G401 (cell line): ENCODE measurements around the gene NAA80. TPM values are rescaled to one million over a fixed set of nuclear protein-coding genes. Genes with fewer than 3 reads are reported as not detected.
A peak's percentile ranks its signal among the peaks of the same experiment; 100 is the strongest.
"Not testable (repeated sequence)": the region's sequence is repeated elsewhere in the genome, so short reads cannot be mapped to it uniquely, and the experiment has no call there.

ENCODE experiments used
- DNase-seq: peaks from one replicate; pipeline ENCODE4 v3.0.0-alpha.2; 2015; ENCODE audit warnings: low spot score
- in situ Hi-C: cut with HindIII; loops from 2 replicates; pipeline ENCODE4 v1.10.0; 2016; ENCODE audit warnings: low sequenced_read_pairs, mixed read lengths
- total RNA-seq: library from RNA; depleted of rRNA; stranded (reverse); fragments of >200 nt; shearing (Covaris generic); gene quantifications from 2 replicates; pipeline ENCODE4 v1.2.3, GENCODE V29; 2014

The NAA80 gene
- total RNA-seq, 1 experiment from 2014 or later, result 16.0 TPM

GRCh38 chr3:50275141-50275995 is 23.8 kb downstream of the NAA80 start:
- DNase-seq, result no peak
- in situ Hi-C loops, result no loop called here

GRCh38 chr3:50274371-50275104 is 24.7 kb downstream of the NAA80 start:
- peak; percentile 50 for DNase-seq
- in situ Hi-C loops, result no loop called here

DNA sequence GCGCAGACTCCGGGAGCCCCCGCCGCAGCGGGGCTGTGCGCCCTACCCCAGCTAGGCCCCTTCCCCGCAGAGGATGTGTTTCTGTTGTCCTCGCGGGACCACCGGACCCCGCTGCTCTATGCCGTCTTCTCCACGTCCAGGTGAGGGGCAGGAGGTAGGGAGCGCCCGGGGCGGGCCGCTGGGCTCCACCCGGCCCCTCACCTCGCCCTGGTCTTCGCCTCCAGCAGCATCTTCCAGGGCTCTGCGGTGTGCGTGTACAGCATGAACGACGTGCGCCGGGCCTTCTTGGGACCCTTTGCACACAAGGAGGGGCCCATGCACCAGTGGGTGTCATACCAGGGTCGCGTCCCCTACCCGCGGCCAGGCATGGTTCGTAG is 25.5 kb downstream of the NAA80 start:
- in situ Hi-C loops, result no loop called here
- no peak for DNase-seq

DNA sequence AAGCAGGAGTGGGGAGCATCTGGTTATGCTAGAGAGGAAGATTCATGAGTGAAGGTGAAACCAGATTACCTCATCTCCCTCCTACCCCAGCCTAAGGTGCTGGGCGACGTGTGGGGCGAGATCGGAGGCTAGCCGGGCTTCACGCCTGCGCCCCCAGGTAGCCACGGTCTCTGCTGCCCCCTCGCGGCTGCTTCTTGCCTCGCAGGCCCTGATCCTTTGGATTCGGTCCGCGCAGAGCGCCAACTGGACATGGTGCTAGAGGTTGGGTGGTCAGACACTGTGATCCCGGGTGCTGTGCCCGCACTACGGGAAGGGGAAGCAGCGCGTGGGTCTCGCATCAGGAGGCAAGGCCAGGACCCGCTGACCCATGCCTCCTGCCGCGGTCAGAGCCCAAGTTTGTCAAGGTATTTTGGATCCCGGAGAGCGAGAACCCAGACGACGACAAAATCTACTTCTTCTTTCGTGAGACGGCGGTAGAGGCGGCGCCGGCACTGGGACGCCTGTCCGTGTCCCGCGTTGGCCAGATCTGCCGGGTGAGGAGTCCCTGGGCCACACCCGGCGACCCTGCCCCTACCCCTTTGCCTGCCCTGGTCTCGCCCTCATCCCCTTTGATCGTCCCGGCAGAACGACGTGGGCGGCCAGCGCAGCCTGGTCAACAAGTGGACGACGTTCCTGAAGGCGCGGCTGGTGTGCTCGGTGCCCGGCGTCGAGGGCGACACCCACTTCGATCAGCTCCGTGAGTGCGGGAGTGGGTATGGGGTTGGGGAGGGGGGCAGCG is 26.1 kb downstream of the NAA80 start:
- in situ Hi-C loops, result no loop called here
- peak; percentile 81 for DNase-seq

DNA sequence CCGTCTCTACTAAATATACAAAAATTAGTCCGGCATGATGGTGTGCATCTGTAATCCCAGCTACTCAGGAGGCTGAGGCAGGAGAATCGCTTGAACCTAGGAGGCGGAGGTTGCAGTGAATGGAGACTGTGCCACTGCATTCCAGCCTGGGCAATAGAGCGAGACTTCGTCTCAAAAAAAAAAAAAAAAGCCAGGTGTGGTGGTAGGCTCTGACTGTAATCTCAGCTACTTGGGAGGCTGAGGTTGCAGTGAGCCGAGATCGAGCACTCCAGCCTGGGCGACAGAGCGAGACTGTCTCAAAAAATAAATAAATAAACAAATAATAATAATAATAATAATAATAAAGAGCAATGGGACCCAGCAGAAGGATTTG is 26.7 kb downstream of the NAA80 start:
- DNase-seq, in situ Hi-C loops: not testable (repeated sequence)

- in situ Hi-C loops, result no loop called here
- DNase-seq, result no peak
Measured at GRCh38 chr3:50271314-50271936, 27.8 kb downstream of the NAA80 start.

- in situ Hi-C loops, result no loop called here
- no peak for DNase-seq
Measured at GRCh38 chr3:50270422-50271224, 28.6 kb downstream of the NAA80 start.

DNA sequence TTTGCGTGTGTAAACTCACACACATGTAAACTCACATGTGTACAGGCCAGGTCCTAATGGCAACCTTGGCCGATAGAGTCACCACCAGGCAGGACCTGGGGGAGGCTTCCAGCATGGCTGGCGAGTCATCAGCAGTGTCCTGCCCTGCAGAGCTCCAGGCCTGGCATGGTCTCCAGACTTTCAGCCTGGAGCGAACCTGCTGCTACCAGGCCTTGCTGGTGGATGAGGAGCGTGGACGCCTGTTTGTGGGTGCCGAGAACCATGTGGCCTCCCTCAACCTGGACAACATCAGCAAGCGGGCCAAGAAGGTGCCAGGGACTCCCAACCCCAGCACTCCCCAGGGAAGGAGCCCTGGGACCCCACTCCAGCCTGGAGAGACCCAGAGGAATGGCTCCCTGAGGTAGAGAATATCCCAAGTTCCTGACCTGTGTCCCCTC is 29.2 kb downstream of the NAA80 start:
- in situ Hi-C loops, result loop anchor here (10.0 kb wide), 1 partner anchor 85 kb away; the partner anchor contains the start of genes CYB561D2, NPRL2 and TMEM115
- DNase-seq, result no peak

GRCh38 chr3:50269460-50269859 is 29.7 kb downstream of the NAA80 start:
- in situ Hi-C loops, result loop anchor here (10.0 kb wide), 1 partner anchor 85 kb away; the partner anchor contains the start of genes CYB561D2, NPRL2 and TMEM115
- no peak for DNase-seq

DNA sequence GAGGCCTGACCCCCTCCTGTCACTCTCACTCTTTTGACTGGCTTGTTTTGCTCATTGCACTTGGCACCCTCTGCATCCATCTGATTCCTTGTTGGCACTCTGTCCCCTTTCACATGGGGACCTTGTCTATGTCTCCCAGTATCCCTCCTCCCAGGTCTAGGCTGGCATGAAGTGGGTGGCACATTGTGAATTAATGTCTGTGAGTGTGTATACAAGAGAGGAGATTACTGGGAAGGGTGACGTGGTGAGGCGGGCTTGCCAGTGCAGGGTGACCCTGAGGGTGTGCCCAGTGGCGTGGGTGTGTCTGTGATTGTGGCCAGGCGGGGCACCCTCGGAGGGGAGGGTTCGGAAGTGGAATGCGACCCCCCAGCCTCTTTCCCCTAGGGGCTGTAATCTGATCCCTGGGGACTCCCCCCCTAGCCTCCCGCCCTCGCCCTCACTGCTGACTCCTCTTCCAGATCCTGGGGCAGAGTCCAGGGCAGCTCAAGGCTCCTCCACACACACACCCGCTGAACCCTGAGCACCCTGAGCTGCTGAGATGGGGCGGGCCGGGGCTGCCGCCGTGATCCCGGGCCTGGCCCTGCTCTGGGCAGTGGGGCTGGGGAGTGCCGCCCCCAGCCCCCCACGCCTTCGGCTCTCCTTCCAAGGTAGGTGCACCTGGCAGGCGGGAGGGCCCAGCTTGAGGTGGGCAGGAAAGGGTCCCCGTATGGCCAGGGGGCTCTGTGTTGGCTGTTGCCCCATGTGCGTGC is 30.3 kb downstream of the NAA80 start, which contains the start of gene SEMA3B:
TSS of gene SEMA3B (plus strand) at position 445 of the 749 bp plus-strand sequence. CDS start at position 539, 94 bp downstream.
- no peak for DNase-seq
- in situ Hi-C loops, result loop anchor here (10.0 kb wide), 1 partner anchor 86 kb away; the partner anchor contains the start of genes CYB561D2, NPRL2 and TMEM115

- DNase-seq, result no peak
- in situ Hi-C loops, result loop anchor here (10.0 kb wide), 1 partner anchor 87 kb away; the partner anchor contains the start of genes CYB561D2, NPRL2 and TMEM115
Measured at GRCh38 chr3:50268276-50268675, 30.9 kb downstream of the NAA80 start.

DNA sequence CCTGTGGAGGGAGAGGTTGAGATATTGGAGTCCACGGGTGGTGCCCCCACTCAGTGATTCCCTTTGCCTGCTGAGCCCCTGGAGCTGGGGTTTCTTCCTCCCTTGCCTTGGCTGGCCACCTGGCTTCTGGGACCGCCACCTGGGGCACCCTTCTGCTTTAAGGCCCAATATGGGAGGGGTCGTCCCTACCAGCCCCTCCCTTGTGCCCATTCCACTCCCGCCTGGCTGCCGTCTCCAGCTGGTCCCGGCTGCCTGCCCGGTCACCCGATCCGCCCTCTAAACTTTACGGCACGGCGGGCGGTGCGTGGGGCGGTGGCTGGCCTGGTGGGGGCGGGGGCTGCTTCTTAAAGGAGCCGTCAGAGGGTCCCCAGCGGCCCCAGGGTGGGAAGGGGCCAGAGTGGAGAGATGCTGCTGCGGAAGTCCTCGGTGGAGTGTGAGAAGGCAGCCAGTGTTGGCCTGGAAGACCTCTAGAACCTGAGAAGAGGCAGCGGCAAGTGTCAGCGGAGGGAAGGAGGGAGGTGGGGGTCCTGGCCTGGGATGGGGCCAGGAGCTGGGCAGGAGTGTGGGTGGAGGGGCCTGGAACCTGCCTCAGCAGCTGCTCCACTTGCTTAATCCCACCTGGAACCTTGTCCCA is 31.8 kb downstream of the NAA80 start:
- in situ Hi-C loops, result loop anchor here (10.0 kb wide), 1 partner anchor 87 kb away; the partner anchor contains the start of genes CYB561D2, NPRL2 and TMEM115
- DNase-seq, result no peak

- DNase-seq, result no peak
- in situ Hi-C loops, result loop anchor here (10.0 kb wide), 1 partner anchor 88 kb away; the partner anchor contains the start of genes CYB561D2, NPRL2 and TMEM115
Measured at GRCh38 chr3:50266836-50267235, 32.4 kb downstream of the NAA80 start.

DNA sequence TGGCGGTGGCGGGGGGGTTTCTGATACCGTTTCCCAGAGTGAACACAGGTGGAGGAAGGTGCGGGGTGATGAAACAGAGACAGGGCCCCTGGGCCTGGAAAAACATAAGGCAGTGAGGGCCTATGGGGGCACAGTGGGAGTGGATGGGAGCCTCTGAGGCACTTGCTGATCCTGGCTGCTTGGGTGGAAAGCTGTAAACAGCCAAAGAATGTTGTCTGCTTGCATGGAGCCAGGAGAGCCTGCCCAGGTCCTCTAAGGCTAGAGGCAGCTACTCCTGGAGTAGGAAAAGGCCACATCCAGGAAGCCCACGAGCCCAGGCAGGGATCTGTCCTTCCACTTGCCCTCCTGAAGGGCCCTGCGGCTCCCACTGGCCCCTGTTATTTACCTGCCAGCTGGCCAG is 33.2 kb downstream of the NAA80 start:
- no peak for DNase-seq
- in situ Hi-C loops, result loop anchor here (10.0 kb wide), 1 partner anchor 89 kb away; the partner anchor contains the start of genes CYB561D2, NPRL2 and TMEM115

- in situ Hi-C loops, result loop anchor here (10.0 kb wide), 1 partner anchor 89 kb away; the partner anchor contains the start of genes CYB561D2, NPRL2 and TMEM115
Measured at GRCh38 chr3:50265571-50265970, 33.6 kb downstream of the NAA80 start.

DNA sequence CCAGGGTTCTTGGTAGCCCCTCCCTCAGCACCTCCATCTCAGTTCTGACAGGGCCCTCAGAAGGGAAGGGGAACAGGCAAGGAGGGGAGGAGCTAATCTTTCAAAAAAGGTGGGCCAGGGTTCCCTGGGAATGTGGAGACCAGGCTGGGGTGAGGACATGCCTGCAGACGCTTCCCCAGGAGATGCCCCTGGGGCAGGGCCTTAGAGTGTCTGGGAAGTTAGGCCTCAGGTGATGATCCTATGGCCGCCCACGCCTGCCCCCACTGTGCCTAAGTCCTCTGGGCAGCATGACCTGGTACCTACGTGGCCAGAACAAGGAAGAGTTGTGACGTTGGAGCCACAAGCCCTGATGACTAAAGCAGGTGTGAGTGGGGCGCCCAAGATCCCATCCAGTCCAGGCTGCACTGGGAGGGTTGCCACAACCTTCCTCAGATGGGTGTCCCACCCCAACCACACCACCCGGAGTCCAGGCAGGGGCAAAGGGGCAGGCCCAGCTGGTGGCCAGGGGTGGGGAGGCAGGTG is 34.2 kb downstream of the NAA80 start:
- in situ Hi-C loops, result loop anchor here (10.0 kb wide), 1 partner anchor 90 kb away; the partner anchor contains the start of genes CYB561D2, NPRL2 and TMEM115
- DNase-seq, result no peak

More at GRCh38 chr3:50265571-50265970, 33.6 kb downstream of the NAA80 start:
- no peak for DNase-seq
